HEK293 (cell line): ENCODE measurements around the gene ZBTB18.

Experiments used
- CTCF ChIA-PET: fragments of 350-600 bp; formaldehyde crosslinking; extraction: SDS; loops from one replicate; lab custom pipeline; 2021; ENCODE audit warnings: antibody characterized with exemption; lab: Yijun Ruan, JAX
- POLR2A ChIA-PET: fragments of 300-600 bp; formaldehyde crosslinking; extraction: SDS; loops from one replicate; lab custom pipeline; 2020; ENCODE audit warnings: antibody characterized with exemption, inconsistent platforms; lab: Yijun Ruan, JAX
- H3K27ac ChIP-seq: fragments of 200-500 bp; sonication (Bioruptor generic); 2 replicates; pipeline ENCODE4 v1.5.1; 2014; ENCODE audit warnings: low read depth, low read length, control low read depth, inconsistent platforms; ENCODE audit errors: extremely low read depth
- H3K36me3 ChIP-seq, 2 experiments: fragments of 200-500 bp in 1 of 2; sonication (Bioruptor generic) in 1 of 2; 1 replicate in 1 of 2; 2 replicates in 1 of 2; pipeline ENCODE4 v1.5.1; 2014 to 2017; ENCODE audit warnings: inconsistent platforms in 2 of 2, low read length in 2 of 2; ENCODE audit not compliant: control insufficient read depth in 2 of 2, insufficient read depth in 1 of 2
- H3K4me1 ChIP-seq: fragments of 200-500 bp; sonication (Bioruptor generic); 2 replicates; pipeline ENCODE4 v1.5.1; 2014; ENCODE audit warnings: mild to moderate bottlenecking, low read length, inconsistent platforms; ENCODE audit not compliant: control insufficient read depth, insufficient read depth
- H3K4me3 ChIP-seq: 2 replicates; pipeline ENCODE4 v1.5.1; 2011; ENCODE audit warnings: low read depth, mild to moderate bottlenecking, control low read depth, low read length, moderate library complexity
- H3K9me3 ChIP-seq: fragments of 200-500 bp; sonication (Bioruptor generic); 2 replicates; pipeline ENCODE4 v1.5.1; 2014; ENCODE audit warnings: low read depth, low read length, inconsistent platforms; ENCODE audit not compliant: control insufficient read depth, insufficient read depth
- GFI1B ChIP-seq: fragments of 450-650 bp; formaldehyde crosslinking; IDR thresholded peaks from 2 replicates; pipeline ENCODE4 v1.5.1; 2016; ENCODE audit warnings: missing biosample characterization, missing genetic modification characterization
- GLI2 ChIP-seq: fragments of 450-650 bp; formaldehyde crosslinking; IDR thresholded peaks from 2 replicates; pipeline ENCODE4; 2017; ENCODE audit warnings: missing biosample characterization, missing genetic modification characterization, low read depth, borderline replicate concordance
- GLI4 ChIP-seq: fragments of 450-650 bp; formaldehyde crosslinking; IDR thresholded peaks from 2 replicates; pipeline ENCODE4 v1.5.1; 2016; ENCODE audit warnings: missing biosample characterization, missing genetic modification characterization
- HOXC10 ChIP-seq: sonication (generic); formaldehyde crosslinking; IDR thresholded peaks from 2 replicates; pipeline ENCODE4 v1.8.1; 2023; ENCODE audit warnings: mild to moderate bottlenecking, missing genetic modification reagents
- KLF10 ChIP-seq: fragments of 450-650 bp; IDR thresholded peaks from 2 replicates; pipeline ENCODE4 v1.5.1; 2018; ENCODE audit warnings: missing biosample characterization, mild to moderate bottlenecking, missing genetic modification characterization
- MYNN ChIP-seq: fragments of 450-650 bp; formaldehyde crosslinking; IDR thresholded peaks from 2 replicates; pipeline ENCODE4 v1.5.1; 2016; ENCODE audit warnings: missing biosample characterization, missing genetic modification characterization, borderline replicate concordance
- SCRT2 ChIP-seq: fragments of 450-650 bp; formaldehyde crosslinking; IDR thresholded peaks from 2 replicates; pipeline ENCODE4 v1.5.1; 2016; ENCODE audit warnings: missing biosample characterization, missing genetic modification characterization
- TCF7L2 ChIP-seq: IDR thresholded peaks from 2 replicates; pipeline ENCODE4 v1.6.1; 2011; ENCODE audit warnings: low read depth, mild to moderate bottlenecking, inconsistent platforms, low read length, moderate library complexity, borderline replicate concordance
- TRIM28 ChIP-seq: IDR thresholded peaks from 2 replicates; pipeline ENCODE4 v1.6.1; 2011; ENCODE audit warnings: low read length, control low read depth, borderline replicate concordance
- YY2 ChIP-seq: fragments of 450-650 bp; formaldehyde crosslinking; IDR thresholded peaks from 2 replicates; pipeline ENCODE4 v1.5.1; 2016; ENCODE audit warnings: missing biosample characterization, missing genetic modification characterization
- ZNF184 ChIP-seq: fragments of 450-650 bp; IDR thresholded peaks from 2 replicates; pipeline ENCODE4 v1.5.1; 2018; ENCODE audit warnings: missing biosample characterization, mild to moderate bottlenecking, missing genetic modification characterization
- ZNF214 ChIP-seq: fragments of 450-650 bp; formaldehyde crosslinking; IDR thresholded peaks from 2 replicates; pipeline ENCODE4 v1.5.1; 2017; ENCODE audit warnings: missing biosample characterization, mild to moderate bottlenecking, missing genetic modification characterization, borderline replicate concordance
- ZNF292 ChIP-seq: fragments of 450-650 bp; formaldehyde crosslinking; IDR thresholded peaks from 2 replicates; pipeline ENCODE4 v1.5.1; 2016; ENCODE audit warnings: low read depth, missing biosample characterization, missing genetic modification characterization, borderline replicate concordance
- ZNF433 ChIP-seq: fragments of 450-650 bp; formaldehyde crosslinking; IDR thresholded peaks from 2 replicates; pipeline ENCODE4 v1.5.1; 2016; ENCODE audit warnings: missing biosample characterization, missing genetic modification characterization, low read depth
- ZNF555 ChIP-seq: fragments of 450-650 bp; formaldehyde crosslinking; conservative IDR thresholded peaks from 2 replicates; pipeline ENCODE4 v1.5.1; 2017; ENCODE audit warnings: missing biosample characterization, mild to moderate bottlenecking, missing genetic modification characterization, inconsistent platforms
- ZNF585B ChIP-seq: fragments of 450-650 bp; formaldehyde crosslinking; IDR thresholded peaks from 2 replicates; pipeline ENCODE4 v1.5.1; 2016; ENCODE audit warnings: missing biosample characterization, missing genetic modification characterization
- ZNF660 ChIP-seq: fragments of 450-650 bp; IDR thresholded peaks from 2 replicates; pipeline ENCODE4 v1.5.1; 2018; ENCODE audit warnings: missing biosample characterization, mild to moderate bottlenecking, missing genetic modification characterization
- ZNF791 ChIP-seq: fragments of 450-650 bp; formaldehyde crosslinking; IDR thresholded peaks from 2 replicates; pipeline ENCODE4 v1.5.1; 2016; ENCODE audit warnings: missing biosample characterization, missing genetic modification characterization
- TF ChIP-seq, protein P1 (sequence below): fragments of 450-650 bp; formaldehyde crosslinking; IDR thresholded peaks from 2 replicates; pipeline ENCODE4 v1.5.0; 2017; ENCODE audit warnings: missing biosample characterization, missing genetic modification characterization, borderline replicate concordance
- TF ChIP-seq, protein P2 (sequence below): fragments of 450-650 bp; formaldehyde crosslinking; IDR thresholded peaks from 2 replicates; pipeline ENCODE4 v1.5.1; 2017; ENCODE audit warnings: missing biosample characterization, missing genetic modification characterization
- TF ChIP-seq, protein P3 (sequence below): fragments of 450-650 bp; formaldehyde crosslinking; IDR thresholded peaks from 2 replicates; pipeline ENCODE4 v1.5.1; 2016; ENCODE audit warnings: missing biosample characterization, missing genetic modification characterization
- TF ChIP-seq, protein P4 (sequence below): fragments of 450-650 bp; formaldehyde crosslinking; IDR thresholded peaks from 2 replicates; pipeline ENCODE4 v1.5.1; 2017; ENCODE audit warnings: missing biosample characterization, missing genetic modification characterization

The ZBTB18 gene

DNA sequence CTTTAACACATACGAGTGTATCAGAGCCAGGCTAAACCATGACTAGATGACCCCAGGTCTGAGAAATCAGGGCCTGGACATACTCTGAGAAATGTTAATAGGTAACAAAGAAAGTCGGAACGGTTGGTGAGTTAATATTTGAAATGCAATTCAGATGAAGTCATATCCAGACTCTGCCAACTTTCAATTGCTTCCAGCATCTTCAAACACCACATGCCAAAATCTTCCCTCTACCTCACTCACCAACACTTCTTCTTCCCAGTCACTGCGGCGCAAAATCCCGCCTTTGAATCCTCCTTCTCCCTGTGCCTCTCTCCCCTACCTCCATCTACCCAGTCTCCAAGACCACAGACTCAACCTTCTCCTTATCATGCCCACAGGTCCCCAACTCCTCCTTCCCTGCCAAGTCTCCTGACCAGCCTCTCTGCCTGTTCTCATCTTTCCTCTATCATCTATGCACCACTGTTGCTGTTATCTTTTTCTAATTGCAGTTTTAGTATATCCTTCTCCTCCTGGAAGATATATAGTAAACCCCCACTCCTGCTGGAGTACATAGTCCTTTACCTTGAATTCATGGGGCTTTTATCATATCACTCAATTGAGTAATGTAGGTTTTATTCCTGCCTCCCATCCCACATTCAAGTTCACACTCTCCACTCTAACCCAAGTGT is 41.3 kb downstream of the ZBTB18 start:
- CTCF ChIA-PET = interaction anchor here (0.6 to 1.2 kb wide), 3 partner anchors 13 to 749 kb away, joined by 3 to 5 read pairs (median 5); no protein-coding TSS in a partner anchor
- H3K27ac ChIP-seq = no peak overlapping the region
- no peaks in the 10 kb centered on the region for H3K4me1 ChIP-seq
- TF ChIP-seq, protein P1, sequence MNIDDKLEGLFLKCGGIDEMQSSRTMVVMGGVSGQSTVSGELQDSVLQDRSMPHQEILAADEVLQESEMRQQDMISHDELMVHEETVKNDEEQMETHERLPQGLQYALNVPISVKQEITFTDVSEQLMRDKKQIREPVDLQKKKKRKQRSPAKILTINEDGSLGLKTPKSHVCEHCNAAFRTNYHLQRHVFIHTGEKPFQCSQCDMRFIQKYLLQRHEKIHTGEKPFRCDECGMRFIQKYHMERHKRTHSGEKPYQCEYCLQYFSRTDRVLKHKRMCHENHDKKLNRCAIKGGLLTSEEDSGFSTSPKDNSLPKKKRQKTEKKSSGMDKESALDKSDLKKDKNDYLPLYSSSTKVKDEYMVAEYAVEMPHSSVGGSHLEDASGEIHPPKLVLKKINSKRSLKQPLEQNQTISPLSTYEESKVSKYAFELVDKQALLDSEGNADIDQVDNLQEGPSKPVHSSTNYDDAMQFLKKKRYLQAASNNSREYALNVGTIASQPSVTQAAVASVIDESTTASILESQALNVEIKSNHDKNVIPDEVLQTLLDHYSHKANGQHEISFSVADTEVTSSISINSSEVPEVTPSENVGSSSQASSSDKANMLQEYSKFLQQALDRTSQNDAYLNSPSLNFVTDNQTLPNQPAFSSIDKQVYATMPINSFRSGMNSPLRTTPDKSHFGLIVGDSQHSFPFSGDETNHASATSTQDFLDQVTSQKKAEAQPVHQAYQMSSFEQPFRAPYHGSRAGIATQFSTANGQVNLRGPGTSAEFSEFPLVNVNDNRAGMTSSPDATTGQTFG (tag by site-specific recombination) = no peak
- TF ChIP-seq, protein P2, sequence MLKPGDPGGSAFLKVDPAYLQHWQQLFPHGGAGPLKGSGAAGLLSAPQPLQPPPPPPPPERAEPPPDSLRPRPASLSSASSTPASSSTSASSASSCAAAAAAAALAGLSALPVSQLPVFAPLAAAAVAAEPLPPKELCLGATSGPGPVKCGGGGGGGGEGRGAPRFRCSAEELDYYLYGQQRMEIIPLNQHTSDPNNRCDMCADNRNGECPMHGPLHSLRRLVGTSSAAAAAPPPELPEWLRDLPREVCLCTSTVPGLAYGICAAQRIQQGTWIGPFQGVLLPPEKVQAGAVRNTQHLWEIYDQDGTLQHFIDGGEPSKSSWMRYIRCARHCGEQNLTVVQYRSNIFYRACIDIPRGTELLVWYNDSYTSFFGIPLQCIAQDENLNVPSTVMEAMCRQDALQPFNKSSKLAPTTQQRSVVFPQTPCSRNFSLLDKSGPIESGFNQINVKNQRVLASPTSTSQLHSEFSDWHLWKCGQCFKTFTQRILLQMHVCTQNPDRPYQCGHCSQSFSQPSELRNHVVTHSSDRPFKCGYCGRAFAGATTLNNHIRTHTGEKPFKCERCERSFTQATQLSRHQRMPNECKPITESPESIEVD (tag by site-specific recombination) = no peak
- TF ChIP-seq GFI1B (tag by site-specific recombination) = no peak
- TF ChIP-seq, all 188 proteins: peak for 0
- POLR2A ChIA-PET = no interaction called here
- Histone ChIP-seq H3K4me3 (no peak overlapping the region), H3K36me3 (no peaks in the 10 kb centered on the region), H3K9me3 (no peaks in the 10 kb centered on the region)

DNA sequence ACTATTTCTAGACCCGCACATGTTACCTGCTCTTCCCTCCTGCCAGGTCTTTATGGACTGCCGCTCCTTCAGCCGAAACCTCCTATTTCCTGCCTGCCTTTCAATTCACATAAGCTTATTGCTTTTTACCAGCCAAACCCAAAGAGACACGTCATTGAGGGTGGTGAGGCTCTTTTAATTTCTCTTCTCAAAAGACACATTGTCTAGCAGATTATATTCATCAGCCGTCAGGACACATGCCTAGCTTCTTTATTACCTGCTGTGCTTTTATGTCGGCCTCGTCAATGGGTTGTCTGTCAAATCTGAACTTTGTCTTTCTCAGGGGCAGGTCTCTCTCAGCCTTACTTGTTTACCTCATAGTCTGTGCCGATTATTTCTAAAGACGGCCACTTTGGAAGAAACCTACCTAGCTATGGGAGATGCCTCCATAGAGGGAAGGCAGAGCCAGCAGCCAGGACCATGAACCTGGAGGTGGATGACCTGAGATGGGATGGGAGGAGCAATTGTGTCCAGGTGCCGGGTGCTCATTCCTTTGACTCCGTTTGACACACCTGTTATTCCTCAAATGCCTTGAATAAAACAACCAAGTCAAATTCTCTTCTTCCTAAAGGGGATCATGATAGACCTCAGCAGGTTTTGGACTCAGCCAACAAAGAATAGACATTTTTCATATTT is 42.0 kb downstream of the ZBTB18 start:
- TF ChIP-seq MYNN = no peak
- no peak for TF ChIP-seq KLF10
- TF ChIP-seq TRIM28 = no peak
- no peak for TF ChIP-seq ZNF555 (tag by site-specific recombination)
- TF ChIP-seq YY2 = no peak
- no peak for TF ChIP-seq ZNF214
- no peak for TF ChIP-seq ZNF660 (tag by site-specific recombination)
- no peak for TF ChIP-seq TCF7L2
- TF ChIP-seq ZNF433 (tag by site-specific recombination) = no peak
- TF ChIP-seq ZNF791 (tag by site-specific recombination) = no peak
- no peak for TF ChIP-seq HOXC10
- Histone ChIP-seq H3K4me1 (no peaks in the 10 kb centered on the region), H3K27ac (no peak overlapping the region), H3K36me3 (no peaks in the 10 kb centered on the region), H3K4me3 (no peak overlapping the region), H3K9me3 (no peaks in the 10 kb centered on the region)
- ChIA-PET CTCF (interaction anchor here (0.6 kb wide), 2 partner anchors 13 to 43 kb away, joined by 3 to 5 read pairs; no protein-coding TSS in a partner anchor), POLR2A (no interaction called here)

DNA sequence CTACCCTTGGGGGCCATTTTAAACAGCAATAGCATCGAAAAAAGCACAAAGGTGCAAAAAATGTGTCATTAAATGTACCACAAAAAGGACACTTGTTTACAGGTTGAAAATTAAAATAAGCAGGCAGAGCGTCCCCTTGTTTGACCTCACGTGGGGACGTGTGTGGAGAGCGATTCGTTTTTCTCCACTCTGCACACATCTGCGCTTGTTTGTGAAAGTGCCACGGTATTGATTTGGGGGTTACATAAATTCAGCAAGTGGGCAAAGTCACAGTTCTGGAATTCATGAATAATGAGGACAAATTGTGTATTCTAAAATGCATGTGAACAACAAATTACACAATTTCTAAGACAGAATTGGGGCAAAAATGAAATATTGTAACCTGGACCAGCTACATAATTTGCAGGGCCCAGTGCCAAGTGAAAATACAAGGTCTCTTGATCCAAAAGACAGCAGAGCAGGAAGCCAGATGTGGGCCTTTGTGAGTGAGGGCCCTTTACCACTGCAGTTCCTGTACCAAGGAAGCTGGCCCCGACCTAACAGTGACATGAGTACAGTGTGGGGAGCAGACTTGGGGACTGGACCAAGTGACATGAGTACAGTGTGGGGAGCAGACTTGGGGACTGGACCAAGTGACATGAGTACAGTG is 43.9 kb downstream of the ZBTB18 start:
- H3K4me3 ChIP-seq = no peak overlapping the region
- H3K27ac ChIP-seq = no peak overlapping the region
- ChIA-PET POLR2A (no interaction called here), CTCF (no interaction called here)
- no peaks in the 10 kb centered on the region for H3K4me1 ChIP-seq
- H3K9me3 ChIP-seq = no peaks in the 10 kb centered on the region
- TF ChIP-seq ZNF791 (tag by site-specific recombination) = no peak
- TF ChIP-seq GLI2 (tag by site-specific recombination) = no peak
- TF ChIP-seq ZNF184 = no peak
- TF ChIP-seq ZNF292 (tag by site-specific recombination) = no peak
- TF ChIP-seq, protein P3, sequence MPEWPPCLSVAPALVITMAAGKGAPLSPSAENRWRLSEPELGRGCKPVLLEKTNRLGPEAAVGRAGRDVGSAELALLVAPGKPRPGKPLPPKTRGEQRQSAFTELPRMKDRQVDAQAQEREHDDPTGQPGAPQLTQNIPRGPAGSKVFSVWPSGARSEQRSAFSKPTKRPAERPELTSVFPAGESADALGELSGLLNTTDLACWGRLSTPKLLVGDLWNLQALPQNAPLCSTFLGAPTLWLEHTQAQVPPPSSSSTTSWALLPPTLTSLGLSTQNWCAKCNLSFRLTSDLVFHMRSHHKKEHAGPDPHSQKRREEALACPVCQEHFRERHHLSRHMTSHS (tag by site-specific recombination) = no peak
- no peak for TF ChIP-seq GLI4
- no peak for TF ChIP-seq ZNF585B (tag by site-specific recombination)
- TF ChIP-seq, protein P4, sequence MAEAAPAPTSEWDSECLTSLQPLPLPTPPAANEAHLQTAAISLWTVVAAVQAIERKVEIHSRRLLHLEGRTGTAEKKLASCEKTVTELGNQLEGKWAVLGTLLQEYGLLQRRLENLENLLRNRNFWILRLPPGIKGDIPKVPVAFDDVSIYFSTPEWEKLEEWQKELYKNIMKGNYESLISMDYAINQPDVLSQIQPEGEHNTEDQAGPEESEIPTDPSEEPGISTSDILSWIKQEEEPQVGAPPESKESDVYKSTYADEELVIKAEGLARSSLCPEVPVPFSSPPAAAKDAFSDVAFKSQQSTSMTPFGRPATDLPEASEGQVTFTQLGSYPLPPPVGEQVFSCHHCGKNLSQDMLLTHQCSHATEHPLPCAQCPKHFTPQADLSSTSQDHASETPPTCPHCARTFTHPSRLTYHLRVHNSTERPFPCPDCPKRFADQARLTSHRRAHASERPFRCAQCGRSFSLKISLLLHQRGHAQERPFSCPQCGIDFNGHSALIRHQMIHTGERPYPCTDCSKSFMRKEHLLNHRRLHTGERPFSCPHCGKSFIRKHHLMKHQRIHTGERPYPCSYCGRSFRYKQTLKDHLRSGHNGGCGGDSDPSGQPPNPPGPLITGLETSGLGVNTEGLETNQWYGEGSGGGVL = no peak
- TF ChIP-seq SCRT2 (tag by site-specific recombination) = no peak
- no peaks in the 10 kb centered on the region for H3K36me3 ChIP-seq
